ENCODE measurements around the gene VARS2. TPM values are rescaled to one million over a fixed set of nuclear protein-coding genes. Genes with fewer than 3 reads are reported as not detected.

Gene VARS2
- total RNA-seq, 2 experiments from 2014 or later = 83.0 to 84.0 TPM

- POLR2A ChIA-PET = interaction anchor here (0.5 to 3.1 kb wide), 2 partner anchors 11 to 30 kb away, joined by 3 to 14 read pairs; no protein-coding TSS in a partner anchor
- no peak overlapping the region for H3K27ac Mint-ChIP-seq
- TF ChIP-seq, protein P1, sequence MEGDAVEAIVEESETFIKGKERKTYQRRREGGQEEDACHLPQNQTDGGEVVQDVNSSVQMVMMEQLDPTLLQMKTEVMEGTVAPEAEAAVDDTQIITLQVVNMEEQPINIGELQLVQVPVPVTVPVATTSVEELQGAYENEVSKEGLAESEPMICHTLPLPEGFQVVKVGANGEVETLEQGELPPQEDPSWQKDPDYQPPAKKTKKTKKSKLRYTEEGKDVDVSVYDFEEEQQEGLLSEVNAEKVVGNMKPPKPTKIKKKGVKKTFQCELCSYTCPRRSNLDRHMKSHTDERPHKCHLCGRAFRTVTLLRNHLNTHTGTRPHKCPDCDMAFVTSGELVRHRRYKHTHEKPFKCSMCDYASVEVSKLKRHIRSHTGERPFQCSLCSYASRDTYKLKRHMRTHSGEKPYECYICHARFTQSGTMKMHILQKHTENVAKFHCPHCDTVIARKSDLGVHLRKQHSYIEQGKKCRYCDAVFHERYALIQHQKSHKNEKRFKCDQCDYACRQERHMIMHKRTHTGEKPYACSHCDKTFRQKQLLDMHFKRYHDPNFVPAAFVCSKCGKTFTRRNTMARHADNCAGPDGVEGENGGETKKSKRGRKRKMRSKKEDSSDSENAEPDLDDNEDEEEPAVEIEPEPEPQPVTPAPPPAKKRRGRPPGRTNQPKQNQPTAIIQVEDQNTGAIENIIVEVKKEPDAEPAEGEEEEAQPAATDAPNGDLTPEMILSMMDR (IDR thresholded peaks at IDR 0.05) = no peak
- intact Hi-C loops (cut with micrococcal nuclease) = no loop called here
- peaks cover 54% of the 10 kb centered on the region for H3K27me3 Mint-ChIP-seq
- DNase-seq (no peak), ATAC-seq (no peak)
- H3K4me3 Mint-ChIP-seq = no peak overlapping the region
- H3K36me3 Mint-ChIP-seq (ENCODE audit: low read depth) = peaks cover 3% of the 10 kb centered on the region
- no peaks in the 10 kb centered on the region for H3K4me1 Mint-ChIP-seq (ENCODE audit: low read depth)
- CTCF ChIA-PET = interaction anchor here (1.1 to 1.9 kb wide), 2 partner anchors 135 to 143 kb away, joined by 3 to 4 read pairs; no protein-coding TSS in a partner anchor
- no peaks in the 10 kb centered on the region for H3K9me3 Mint-ChIP-seq
Measured at GRCh38 chr6:30944051-30944450, 30.0 kb downstream of the VARS2 start.

GRCh38 chr6:30945281-30945680 is 31.2 kb downstream of the VARS2 start:
- ChIA-PET POLR2A (interaction anchor here (3.1 kb wide), 1 partner anchor 10 kb away, joined by 14 read pairs; no protein-coding TSS in a partner anchor), CTCF (interaction anchor here (1.2 kb wide), 1 partner anchor 142 kb away, joined by 4 read pairs; no protein-coding TSS in a partner anchor)
- H3K4me1 Mint-ChIP-seq (ENCODE audit: low read depth) = no peaks in the 10 kb centered on the region
- DNase-seq (no peak), ATAC-seq (no peak)
- H3K27ac Mint-ChIP-seq = no peak overlapping the region
- H3K27me3 Mint-ChIP-seq = peaks cover 48% of the 10 kb centered on the region
- intact Hi-C loops (cut with micrococcal nuclease) = no loop called here
- H3K4me3 Mint-ChIP-seq = no peak overlapping the region
- H3K9me3 Mint-ChIP-seq = no peaks in the 10 kb centered on the region
- peaks cover 3% of the 10 kb centered on the region for H3K36me3 Mint-ChIP-seq (ENCODE audit: low read depth)
- TF ChIP-seq, protein P1 (IDR thresholded peaks at IDR 0.05) = no peak

GRCh38 chr6:30947231-30947630 is 33.2 kb downstream of the VARS2 start:
- Mint-ChIP-seq H3K9me3 (no peaks in the 10 kb centered on the region), H3K27ac (no peak overlapping the region), H3K27me3 (peaks cover 48% of the 10 kb centered on the region), H3K36me3 (ENCODE audit: low read depth) (peaks cover 3% of the 10 kb centered on the region), H3K4me1 (ENCODE audit: low read depth) (peaks cover 10% of the 10 kb centered on the region), H3K4me3 (no peak overlapping the region)
- ChIA-PET POLR2A (interaction anchor here (3.1 kb wide), 1 partner anchor 8 kb away, joined by 14 read pairs; no protein-coding TSS in a partner anchor), CTCF (interaction anchor here (1.0 to 1.3 kb wide), 2 partner anchors 132 to 140 kb away, joined by 3 read pairs; no protein-coding TSS in a partner anchor)
- DNase-seq (no peak), ATAC-seq (no peak)
- intact Hi-C loops (cut with micrococcal nuclease) = no loop called here
- TF ChIP-seq, protein P1 (IDR thresholded peaks at IDR 0.05) = no peak

DNA sequence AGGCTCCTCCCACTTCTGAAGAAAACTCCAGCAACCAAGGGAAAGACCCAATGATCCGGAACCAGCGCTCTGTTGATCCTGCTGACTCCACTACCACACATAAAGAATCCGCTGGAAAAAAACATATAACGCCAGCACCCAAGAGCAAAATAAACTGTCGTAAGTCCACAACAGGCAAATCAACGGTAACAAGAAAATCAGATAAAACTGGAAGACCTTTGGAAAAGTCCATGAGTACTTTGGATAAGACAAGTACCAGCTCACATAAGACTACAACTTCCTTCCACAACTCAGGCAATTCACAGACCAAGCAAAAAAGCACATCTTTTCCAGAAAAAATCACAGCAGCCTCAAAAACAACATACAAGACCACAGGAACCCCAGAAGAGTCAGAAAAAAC is 34.8 kb downstream of the VARS2 start:
- Mint-ChIP-seq H3K9me3 (no peaks in the 10 kb centered on the region), H3K4me3 (no peak overlapping the region), H3K36me3 (ENCODE audit: low read depth) (peaks cover 3% of the 10 kb centered on the region), H3K27me3 (peaks cover 43% of the 10 kb centered on the region), H3K4me1 (ENCODE audit: low read depth) (peaks cover 10% of the 10 kb centered on the region), H3K27ac (no peak overlapping the region)
- ATAC-seq = no peak
- no peak for DNase-seq
- TF ChIP-seq, protein P1 (IDR thresholded peaks at IDR 0.05) = no peak
- ChIA-PET POLR2A (interaction anchor here (0.7 kb wide), 1 partner anchor 65 kb away, joined by 3 read pairs; no protein-coding TSS in a partner anchor), CTCF (interaction anchor here (0.8 kb wide), 1 partner anchor 131 kb away, joined by 3 read pairs; no protein-coding TSS in a partner anchor)
- intact Hi-C loops (cut with micrococcal nuclease) = no loop called here

GRCh38 chr6:30951907-30952469 is 38.0 kb downstream of the VARS2 start:
- ATAC-seq (no peak), DNase-seq (no peak)
- no peak overlapping the region for H3K27ac Mint-ChIP-seq
- intact Hi-C loops (cut with micrococcal nuclease) = no loop called here
- peak overlapping the region; percentile 41 for H3K4me3 Mint-ChIP-seq
- POLR2A ChIA-PET = no interaction called here
- no peaks in the 10 kb centered on the region for H3K9me3 Mint-ChIP-seq
- H3K36me3 Mint-ChIP-seq (ENCODE audit: low read depth) = peaks cover 3% of the 10 kb centered on the region
- H3K27me3 Mint-ChIP-seq = peaks cover 35% of the 10 kb centered on the region
- peaks cover 22% of the 10 kb centered on the region for H3K4me1 Mint-ChIP-seq (ENCODE audit: low read depth)
- TF ChIP-seq, protein P1 (IDR thresholded peaks at IDR 0.05) = no peak
- CTCF ChIA-PET = interaction anchor here (1.5 kb wide), 1 partner anchor 135 kb away, joined by 4 read pairs; no protein-coding TSS in a partner anchor

Measured in activated CD8-positive, alpha-beta T cell treated with anti-CD3 and anti-CD28 coated beads for 36 hours (primary cell).